PFSK-1 (cell line): ENCODE measurements around the gene CTNNBL1.

Experiments used
- FOXP2 ChIP-seq: optimal IDR thresholded peaks from 2 replicates; pipeline ENCODE3; 2011; ENCODE audit warnings: borderline replicate concordance, control low read depth, inconsistent platforms; ENCODE audit not compliant: insufficient read depth; ENCODE audit errors: extremely low read length, extremely low read depth
- POLR2AphosphoS5 ChIP-seq: IDR thresholded peaks from 2 replicates; pipeline ENCODE4 v1.6.1; 2012; ENCODE audit warnings: low read depth, mild to moderate bottlenecking, control low read depth, low read length, moderate library complexity
- SIN3A ChIP-seq: IDR thresholded peaks from 2 replicates; pipeline ENCODE4 v1.6.1; 2012; ENCODE audit warnings: mild to moderate bottlenecking, low read length, moderate library complexity, borderline replicate concordance; ENCODE audit not compliant: insufficient read depth
- TAF1 ChIP-seq: IDR thresholded peaks from 2 replicates; pipeline ENCODE4 v1.6.1; 2012; ENCODE audit warnings: low read length, control low read depth, borderline replicate concordance; ENCODE audit not compliant: insufficient read depth
- TF ChIP-seq, protein P1 (sequence below), 2 experiments: IDR thresholded peaks; 2 replicates each; pipeline versions ENCODE4 v1.6.1 to v1.8.0; 2011 to 2012; ENCODE audit warnings: low read depth in 2 of 2, low read length in 2 of 2, control low read depth in 1 of 2, inconsistent platforms in 1 of 2, mild to moderate bottlenecking in 1 of 2, moderate library complexity in 1 of 2; ENCODE audit not compliant: insufficient read depth in 1 of 2

CTNNBL1 gene

GRCh38 chr20:37762716-37763485, 69.1 kb downstream of the CTNNBL1 start:
- no peak for TF ChIP-seq SIN3A
- no peak for TF ChIP-seq FOXP2
- TF ChIP-seq, protein P1, sequence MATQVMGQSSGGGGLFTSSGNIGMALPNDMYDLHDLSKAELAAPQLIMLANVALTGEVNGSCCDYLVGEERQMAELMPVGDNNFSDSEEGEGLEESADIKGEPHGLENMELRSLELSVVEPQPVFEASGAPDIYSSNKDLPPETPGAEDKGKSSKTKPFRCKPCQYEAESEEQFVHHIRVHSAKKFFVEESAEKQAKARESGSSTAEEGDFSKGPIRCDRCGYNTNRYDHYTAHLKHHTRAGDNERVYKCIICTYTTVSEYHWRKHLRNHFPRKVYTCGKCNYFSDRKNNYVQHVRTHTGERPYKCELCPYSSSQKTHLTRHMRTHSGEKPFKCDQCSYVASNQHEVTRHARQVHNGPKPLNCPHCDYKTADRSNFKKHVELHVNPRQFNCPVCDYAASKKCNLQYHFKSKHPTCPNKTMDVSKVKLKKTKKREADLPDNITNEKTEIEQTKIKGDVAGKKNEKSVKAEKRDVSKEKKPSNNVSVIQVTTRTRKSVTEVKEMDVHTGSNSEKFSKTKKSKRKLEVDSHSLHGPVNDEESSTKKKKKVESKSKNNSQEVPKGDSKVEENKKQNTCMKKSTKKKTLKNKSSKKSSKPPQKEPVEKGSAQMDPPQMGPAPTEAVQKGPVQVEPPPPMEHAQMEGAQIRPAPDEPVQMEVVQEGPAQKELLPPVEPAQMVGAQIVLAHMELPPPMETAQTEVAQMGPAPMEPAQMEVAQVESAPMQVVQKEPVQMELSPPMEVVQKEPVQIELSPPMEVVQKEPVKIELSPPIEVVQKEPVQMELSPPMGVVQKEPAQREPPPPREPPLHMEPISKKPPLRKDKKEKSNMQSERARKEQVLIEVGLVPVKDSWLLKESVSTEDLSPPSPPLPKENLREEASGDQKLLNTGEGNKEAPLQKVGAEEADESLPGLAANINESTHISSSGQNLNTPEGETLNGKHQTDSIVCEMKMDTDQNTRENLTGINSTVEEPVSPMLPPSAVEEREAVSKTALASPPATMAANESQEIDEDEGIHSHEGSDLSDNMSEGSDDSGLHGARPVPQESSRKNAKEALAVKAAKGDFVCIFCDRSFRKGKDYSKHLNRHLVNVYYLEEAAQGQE (IDR thresholded peaks at IDR 0.05; ENCODE audit: insufficient read depth in 1 of 2, low read depth in 2 of 2, low read length in 2 of 2): no peak
- no peak for TF ChIP-seq POLR2AphosphoS5
- TF ChIP-seq TAF1: no peak

DNA sequence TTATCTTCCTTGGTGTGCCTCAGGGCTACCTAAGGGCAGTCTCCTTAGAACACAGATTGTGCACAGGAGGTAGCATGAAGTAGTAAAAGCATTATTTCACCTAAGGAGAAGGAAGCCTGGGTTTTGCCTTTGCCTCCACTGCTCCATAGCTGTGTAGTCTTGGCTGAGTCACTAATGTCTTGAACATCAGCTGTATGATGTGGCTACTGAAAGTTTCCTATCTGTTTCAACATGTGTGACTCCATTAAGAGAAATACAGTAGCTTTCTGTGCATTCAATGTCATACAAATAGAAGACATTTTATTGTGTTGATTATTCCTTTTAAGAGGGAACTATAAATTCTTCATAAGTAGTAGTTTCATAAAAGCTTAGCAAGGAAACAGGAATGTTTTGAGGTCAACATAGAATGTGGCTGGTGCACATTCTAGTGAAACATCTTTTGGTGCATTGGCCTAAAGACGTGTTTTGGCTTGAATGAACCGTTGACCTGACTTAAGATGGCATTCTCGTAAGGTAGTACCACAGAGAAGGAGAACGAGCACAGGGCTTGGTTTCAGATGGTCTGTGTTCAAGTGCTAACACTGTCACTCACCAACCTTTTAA, 70.6 kb downstream of the CTNNBL1 start:
- TF ChIP-seq TAF1: no peak
- no peak for TF ChIP-seq FOXP2
- TF ChIP-seq, protein P1 (IDR thresholded peaks at IDR 0.05; ENCODE audit: insufficient read depth in 1 of 2, low read depth in 2 of 2, low read length in 2 of 2): no peak
- no peak for TF ChIP-seq POLR2AphosphoS5
- no peak for TF ChIP-seq SIN3A

GRCh38 chr20:37770908-37771307, 77.1 kb downstream of the CTNNBL1 start:
- TF ChIP-seq, protein P1 (IDR thresholded peaks at IDR 0.05; ENCODE audit: insufficient read depth in 1 of 2, low read depth in 2 of 2, low read length in 2 of 2): no peak
- TF ChIP-seq TAF1 (no peak), POLR2AphosphoS5 (no peak), FOXP2 (no peak), SIN3A (no peak)

DNA sequence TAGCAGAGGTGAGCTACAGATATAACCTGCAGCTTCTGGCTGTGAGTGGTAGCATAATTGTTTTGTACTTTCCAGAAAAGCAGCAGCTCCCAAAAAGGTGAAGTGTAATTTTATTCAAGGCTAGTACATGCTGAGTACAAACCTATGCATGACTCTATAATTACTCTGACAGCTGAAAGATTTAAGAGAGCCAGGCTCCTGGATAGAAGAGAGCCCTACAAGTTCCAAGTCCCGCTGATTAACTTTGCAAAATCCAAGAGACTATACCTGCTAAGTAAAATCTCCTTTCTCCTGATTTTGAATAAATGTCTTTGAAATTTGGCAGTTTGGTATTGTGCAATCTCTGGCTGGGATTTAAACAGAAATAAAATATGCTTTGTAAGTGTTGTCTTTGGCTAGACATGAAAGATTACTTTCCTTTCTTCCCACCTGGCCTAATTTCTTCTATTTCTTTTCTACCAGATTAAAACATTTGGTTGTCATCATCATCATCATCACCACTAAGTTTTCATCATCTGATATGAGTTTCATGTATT, 79.5 kb downstream of the CTNNBL1 start:
- TF ChIP-seq SIN3A: no peak
- no peak for TF ChIP-seq FOXP2
- TF ChIP-seq, protein P1 (IDR thresholded peaks at IDR 0.05; ENCODE audit: insufficient read depth in 1 of 2, low read depth in 2 of 2, low read length in 2 of 2): no peak
- TF ChIP-seq POLR2AphosphoS5: no peak
- no peak for TF ChIP-seq TAF1

DNA sequence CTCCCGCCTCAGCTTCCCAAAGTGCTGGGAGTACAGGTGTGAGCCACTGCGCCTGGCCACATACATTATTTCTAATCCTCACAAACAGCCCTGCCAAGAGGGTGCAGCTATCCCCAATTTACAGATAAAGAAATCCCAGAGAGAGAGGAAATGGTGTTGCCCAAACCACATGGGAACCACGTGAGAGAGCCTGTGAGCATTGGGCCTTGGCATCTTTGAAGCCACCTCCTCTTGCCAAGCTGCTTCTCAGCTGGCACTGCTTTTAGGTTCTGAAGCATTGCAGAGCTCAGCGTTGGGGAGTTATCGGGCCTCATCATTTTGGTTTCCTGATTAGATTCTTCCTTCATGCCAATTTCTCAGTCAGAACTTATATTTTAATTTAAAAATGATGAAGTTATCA, 80.3 kb downstream of the CTNNBL1 start:
- TF ChIP-seq SIN3A (no peak), FOXP2 (no peak), TAF1 (no peak), POLR2AphosphoS5 (no peak)
- TF ChIP-seq, protein P1 (IDR thresholded peaks at IDR 0.05; ENCODE audit: insufficient read depth in 1 of 2, low read depth in 2 of 2, low read length in 2 of 2): no peak
